ENCODE measurements around the gene SP8. TPM values are rescaled to one million over a fixed set of nuclear protein-coding genes. Genes with fewer than 3 reads are reported as not detected.

SP8 gene
- total and polyA plus RNA-seq, 8 donors, result not detected

DNA sequence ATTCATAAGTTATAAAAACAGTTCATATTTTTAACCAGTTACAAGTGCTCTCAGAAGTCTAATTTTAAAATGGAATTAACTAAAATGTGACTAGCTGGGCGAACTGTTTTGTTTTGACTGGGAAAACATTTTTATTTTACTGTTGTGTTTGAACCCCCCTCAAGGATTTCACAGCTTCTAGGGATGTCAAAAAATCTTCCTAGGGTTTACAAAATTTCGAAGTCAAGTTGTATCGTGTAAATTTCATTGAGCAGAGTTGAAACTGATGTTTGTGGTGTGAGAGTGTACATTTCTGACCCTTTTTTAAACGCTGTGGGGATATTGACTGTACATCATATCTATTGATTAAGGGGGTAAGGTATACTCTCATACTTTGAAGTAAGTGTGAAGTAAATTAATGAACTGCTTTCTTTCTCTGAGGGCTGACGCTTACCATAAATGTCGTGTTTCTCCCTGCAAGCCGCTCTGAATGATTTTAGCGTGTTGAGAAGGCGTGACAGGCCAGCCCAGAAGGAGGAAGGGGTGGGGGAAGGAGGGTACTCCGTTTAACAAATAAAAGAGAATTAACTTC is 1.8 kb upstream of the SP8 start:
- H3K4me1 ChIP-seq, result peaks cover 34 to 43% (median 41%) of the 10 kb centered on the region in 4 donors
- TF ChIP-seq CTCF (IDR thresholded peaks at IDR 0.05), result no peak
- TF ChIP-seq POLR2A (IDR thresholded peaks at IDR 0.05), result no peak
- no peak for TF ChIP-seq POLR2AphosphoS5 (IDR thresholded peaks at IDR 0.05)
- TF ChIP-seq EP300 (IDR thresholded peaks at IDR 0.05), result no peak
- no peak overlapping the region for H3K4me3 ChIP-seq
- no peaks in the 10 kb centered on the region for H3K36me3 ChIP-seq
- WGBS, 5 donors, result 12 to 20% (median 15%) methylated on average over 10 of the region's 10 CpGs
- peaks cover 0 to 15% (median 0%) of the 10 kb centered on the region in 4 donors for H3K9me3 ChIP-seq
- H3K27ac ChIP-seq, result no peak overlapping the region
- peak in 1 of 2 donors; percentile 8 for DNase-seq
- peaks cover 58 to 100% (median 100%) of the 10 kb centered on the region in 3 donors for H3K27me3 ChIP-seq
- intact Hi-C loops (cut with DNase I; ENCODE audit: low total_unique reads), result no loop called here

DNA sequence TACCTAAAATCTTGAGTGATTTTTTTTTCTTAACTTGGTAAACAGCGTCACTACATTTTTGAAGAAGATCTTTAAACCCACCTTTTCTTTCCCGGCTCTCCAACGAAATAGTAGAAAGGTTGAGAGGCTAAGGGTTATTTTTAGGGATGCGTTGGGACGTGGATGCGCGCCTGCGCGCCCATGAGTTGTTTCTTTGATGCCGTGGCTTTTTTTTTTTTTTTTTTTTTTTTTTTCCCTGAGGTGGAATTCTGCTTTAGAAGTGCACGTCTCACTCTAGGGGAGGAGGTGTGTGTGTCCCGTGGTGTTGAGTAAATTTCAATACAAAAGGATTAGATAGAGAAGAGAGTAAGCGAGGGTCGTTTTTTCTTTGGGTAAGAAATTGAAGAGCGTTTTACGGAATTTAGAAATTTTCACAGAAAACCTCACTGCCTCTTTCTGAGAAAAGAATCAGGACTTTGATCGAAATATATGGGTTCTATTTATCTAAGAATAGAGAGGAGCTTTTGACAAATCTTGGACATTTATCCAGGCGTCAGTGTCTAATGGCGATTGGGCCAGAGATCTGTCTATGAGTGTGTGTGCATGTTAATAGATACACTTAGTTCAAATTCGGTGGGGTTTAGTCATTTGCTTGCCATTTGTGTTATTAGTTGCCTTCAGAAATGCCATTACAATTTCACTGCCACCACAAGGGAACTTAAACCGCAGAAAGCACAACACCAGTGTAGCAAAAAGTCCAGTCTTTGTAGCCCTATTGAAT is 1.2 kb upstream of the SP8 start:
- 14 to 19% (median 15%) methylated on average over 21 of the region's 21 CpGs for WGBS, 5 donors
- TF ChIP-seq POLR2A (IDR thresholded peaks at IDR 0.05), result no peak
- TF ChIP-seq EP300 (IDR thresholded peaks at IDR 0.05), result no peak
- TF ChIP-seq CTCF (IDR thresholded peaks at IDR 0.05), result no peak
- no peak for TF ChIP-seq POLR2AphosphoS5 (IDR thresholded peaks at IDR 0.05)
- peaks cover 54 to 100% (median 100%) of the 10 kb centered on the region in 3 donors for H3K27me3 ChIP-seq
- intact Hi-C loops (cut with DNase I; ENCODE audit: low total_unique reads), result no loop called here
- peaks cover 34 to 43% (median 41%) of the 10 kb centered on the region in 4 donors for H3K4me1 ChIP-seq
- peak in 1 of 2 donors; percentile 8 for DNase-seq
- H3K4me3 ChIP-seq, result no peak overlapping the region
- no peak overlapping the region for H3K27ac ChIP-seq
- H3K36me3 ChIP-seq, result no peaks in the 10 kb centered on the region
- peaks cover 0 to 11% (median 0%) of the 10 kb centered on the region in 4 donors for H3K9me3 ChIP-seq

- H3K4me1 ChIP-seq, result peaks cover 34 to 43% (median 41%) of the 10 kb centered on the region in 4 donors
- H3K9me3 ChIP-seq, result peaks cover 0 to 11% (median 0%) of the 10 kb centered on the region in 4 donors
- intact Hi-C loops (cut with DNase I; ENCODE audit: low total_unique reads), result no loop called here
- H3K36me3 ChIP-seq, result no peaks in the 10 kb centered on the region
- TF ChIP-seq POLR2A (IDR thresholded peaks at IDR 0.05) (no peak), CTCF (IDR thresholded peaks at IDR 0.05) (no peak), EP300 (IDR thresholded peaks at IDR 0.05) (no peak), POLR2AphosphoS5 (IDR thresholded peaks at IDR 0.05) (no peak)
- WGBS, 5 donors, result 2 to 17% (median 6%) methylated on average over 14 of the region's 14 CpGs
- H3K4me3 ChIP-seq, result peak overlapping the region; percentile 15 to 47 (median 27)
- peak in 1 of 2 donors; percentile 23 for DNase-seq
- H3K27ac ChIP-seq, result no peak overlapping the region
- peaks cover 52 to 100% (median 98%) of the 10 kb centered on the region in 3 donors for H3K27me3 ChIP-seq
Measured at GRCh38 chr7:20786421-20786778, 286 bp downstream of the SP8 start.

DNA sequence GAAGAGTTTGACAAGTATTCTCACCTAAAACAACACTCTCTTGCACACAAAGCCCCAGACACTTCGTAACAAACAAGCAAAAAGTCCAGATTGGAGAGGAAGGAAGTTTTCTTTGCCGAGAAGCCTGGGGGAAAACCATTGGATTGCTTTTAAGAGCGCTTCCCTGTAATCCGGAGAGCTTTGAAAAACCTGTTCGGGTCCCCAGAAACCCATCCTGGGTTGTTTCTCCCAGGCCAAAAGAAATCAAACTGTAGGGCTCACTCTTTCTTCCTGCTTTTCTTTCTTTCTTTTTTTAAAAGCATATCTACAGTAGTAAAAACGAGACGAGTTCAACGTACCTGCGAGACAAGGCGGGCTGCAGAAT is 655 bp downstream of the SP8 start:
- intact Hi-C loops (cut with DNase I; ENCODE audit: low total_unique reads), result no loop called here
- TF ChIP-seq POLR2A (IDR thresholded peaks at IDR 0.05) (no peak), POLR2AphosphoS5 (IDR thresholded peaks at IDR 0.05) (no peak), EP300 (IDR thresholded peaks at IDR 0.05) (no peak), CTCF (IDR thresholded peaks at IDR 0.05) (no peak)
- DNase-seq, result no peak
- H3K4me1 ChIP-seq, result peaks cover 34 to 42% (median 40%) of the 10 kb centered on the region in 4 donors
- H3K27me3 ChIP-seq, result peaks cover 51 to 100% (median 98%) of the 10 kb centered on the region in 3 donors
- no peak overlapping the region for H3K27ac ChIP-seq
- H3K9me3 ChIP-seq, result peaks cover 0 to 11% (median 0%) of the 10 kb centered on the region in 4 donors
- H3K36me3 ChIP-seq, result no peaks in the 10 kb centered on the region
- H3K4me3 ChIP-seq, result peak overlapping the region in 3 of 4 donors; percentile 20 to 47 (median 34)
- 5 to 9% (median 9%) methylated on average over 10 of the region's 10 CpGs for WGBS, 5 donors

Data from stomach (tissue), 9 donors.